Liver (tissue), 9 donors: ENCODE results near the gene NRG4. TPM values are rescaled to one million over a fixed set of nuclear protein-coding genes. Genes with fewer than 3 reads are reported as not detected.

Source experiments
- DNase-seq: peaks from one replicate; pipeline ENCODE4 v3.0.0-alpha.2; 2017; ENCODE audit warnings: low spot score
- H3K27ac ChIP-seq, 2 donors: one replicate each; pipeline ENCODE4 v1.7.0; 2013; ENCODE audit warnings: inconsistent platforms in 2 of 2, low read length in 2 of 2, control low read depth in 1 of 2, low read depth in 1 of 2, mild to moderate bottlenecking in 1 of 2
- H3K27me3 ChIP-seq, 4 donors: one replicate each; pipeline versions ENCODE4 v1.6.1 to v1.7.0; 2013; ENCODE audit warnings: low read length in 3 of 4, inconsistent platforms in 1 of 4, mild to moderate bottlenecking in 1 of 4, moderate library complexity in 1 of 4; ENCODE audit not compliant: control insufficient read depth in 4 of 4, insufficient read depth in 4 of 4
- H3K36me3 ChIP-seq, 4 donors: one replicate each; pipeline versions ENCODE4 v1.6.1 to v1.7.0; 2013; ENCODE audit warnings: low read length in 3 of 4, mild to moderate bottlenecking in 3 of 4, low read depth in 1 of 4, moderate library complexity in 1 of 4; ENCODE audit not compliant: control insufficient read depth in 4 of 4, insufficient read depth in 3 of 4
- H3K4me1 ChIP-seq, 4 donors: one replicate each; pipeline versions ENCODE4 v1.6.1 to v1.7.0; 2013; ENCODE audit warnings: low read length in 3 of 4, mild to moderate bottlenecking in 3 of 4, moderate library complexity in 1 of 4; ENCODE audit not compliant: control insufficient read depth in 4 of 4, insufficient read depth in 4 of 4
- H3K4me3 ChIP-seq, 3 donors: one replicate each; pipeline versions ENCODE4 v1.6.1 to v1.7.0; 2013; ENCODE audit warnings: low read length in 3 of 3, control low read depth in 1 of 3, low read depth in 1 of 3, mild to moderate bottlenecking in 1 of 3
- H3K9ac ChIP-seq, 2 donors: one replicate each; pipeline ENCODE4 v1.7.0; 2013; ENCODE audit warnings: low read length in 2 of 2, mild to moderate bottlenecking in 2 of 2, moderate library complexity in 2 of 2, control low read depth in 1 of 2, low read depth in 1 of 2
- H3K9me3 ChIP-seq, 4 donors: one replicate each; pipeline versions ENCODE4 v1.6.1 to v1.7.0; 2013; ENCODE audit warnings: low read length in 3 of 4; ENCODE audit not compliant: control insufficient read depth in 4 of 4
- ATF3 ChIP-seq: IDR thresholded peaks from 2 replicates; pipeline ENCODE4 v1.6.1; 2016; ENCODE audit warnings: antibody characterized with exemption
- CTCF ChIP-seq: fragments of 150-350 bp; IDR thresholded peaks from 2 replicates; pipeline ENCODE4 v1.5.1; 2017; ENCODE audit warnings: improper control_type of control experiment, low read depth, low read length; ENCODE audit not compliant: missing input control
- FOXA2 ChIP-seq: IDR thresholded peaks from 2 replicates; pipeline ENCODE4 v1.6.1; 2016; ENCODE audit warnings: antibody characterized with exemption
- GABPA ChIP-seq, 2 donors: IDR thresholded peaks in 1 of 2; conservative IDR thresholded peaks in 1 of 2; 2 replicates each; pipeline ENCODE4 v1.6.1; 2016; ENCODE audit warnings: antibody characterized with exemption in 2 of 2, mild to moderate bottlenecking in 1 of 2, moderate library complexity in 1 of 2
- HNF4A ChIP-seq, 2 donors: conservative IDR thresholded peaks; 2 replicates each; pipeline ENCODE4 v1.6.1; 2016; ENCODE audit warnings: antibody characterized with exemption in 2 of 2, mild to moderate bottlenecking in 2 of 2
- HNF4G ChIP-seq: IDR thresholded peaks from 2 replicates; pipeline ENCODE4 v1.6.1; 2016; ENCODE audit warnings: antibody characterized with exemption
- JUND ChIP-seq, 2 donors: IDR thresholded peaks; 2 replicates each; pipeline ENCODE4 v1.6.1; 2016; ENCODE audit warnings: antibody characterized with exemption in 2 of 2
- NR2F2 ChIP-seq: IDR thresholded peaks from 2 replicates; pipeline ENCODE4 v1.6.1; 2016; ENCODE audit warnings: antibody characterized with exemption
- RAD21 ChIP-seq, 2 donors: IDR thresholded peaks; 2 replicates each; pipeline ENCODE4 v1.6.1; 2016; ENCODE audit warnings: antibody characterized with exemption in 2 of 2, mild to moderate bottlenecking in 2 of 2
- REST ChIP-seq: IDR thresholded peaks from 2 replicates; pipeline ENCODE4 v1.6.1; 2016; ENCODE audit warnings: antibody characterized with exemption, mild to moderate bottlenecking
- RXRA ChIP-seq, 2 donors: IDR thresholded peaks; 2 replicates each; pipeline ENCODE4 v1.6.1; 2017 to 2018; ENCODE audit warnings: antibody characterized with exemption in 2 of 2, mild to moderate bottlenecking in 1 of 2
- SP1 ChIP-seq: IDR thresholded peaks from 2 replicates; pipeline ENCODE4 v1.6.1; 2018; ENCODE audit warnings: antibody characterized with exemption, mild to moderate bottlenecking
- TAF1 ChIP-seq: conservative IDR thresholded peaks from 2 replicates; pipeline ENCODE4 v1.6.1; 2016; ENCODE audit warnings: antibody characterized with exemption, mild to moderate bottlenecking
- YY1 ChIP-seq: IDR thresholded peaks from 2 replicates; pipeline ENCODE4 v1.6.1; 2016; ENCODE audit warnings: antibody characterized with exemption, mild to moderate bottlenecking
- ZBTB33 ChIP-seq: IDR thresholded peaks from 2 replicates; pipeline ENCODE4 v1.6.1; 2016; ENCODE audit warnings: antibody characterized with exemption
- WGBS: extraction: QIAGEN DNeasy Blood & Tissue Kit; methylation state at CpG from one replicate; pipeline ENCODE4 v1.1.7; 2013; 5-methylcytosine and 5-hydroxymethylcytosine counted together
- polyA plus RNA-seq, 2 donors: library from polyadenylated mRNA; stranded (reverse) in 1 of 2; unstranded in 1 of 2; fragments of 200-250 nt in 1 of 2; fragments of >200 nt in 1 of 2; fragmentation: Nextera tagmentation in 1 of 2; extraction: Ambion mirVana in 1 of 2; gene quantifications; one replicate each; pipeline versions ENCODE4 v1.2.1 to v1.2.3, GENCODE V29; 2013 to 2015
- total RNA-seq, 2 donors: library from RNA; depleted of rRNA; stranded (reverse); fragments of >200 nt; gene quantifications; one replicate each; pipeline ENCODE4 v1.2.3, GENCODE V29; 2014
- donor health status: healthy.
- donor health status: healthy.
- donor health status: healthy.
- donor health status: healthy.
- donor health status: healthy.

Gene NRG4
- total and polyA plus RNA-seq, 4 donors = 0.51 to 1.3 (median 1.0) TPM; not detected in 1

GRCh38 chr15:75947092-75947491 is 65.1 kb downstream of the NRG4 start:
- no peaks in the 10 kb centered on the region for H3K36me3 ChIP-seq
- no peak overlapping the region for H3K4me3 ChIP-seq
- DNase-seq = no peak
- H3K9ac ChIP-seq = no peak overlapping the region
- H3K27ac ChIP-seq = no peak overlapping the region
- WGBS = 75% methylated on average over 1 of the region's 1 CpG
- H3K27me3 ChIP-seq = no peaks in the 10 kb centered on the region
- H3K9me3 ChIP-seq = no peaks in the 10 kb centered on the region
- H3K4me1 ChIP-seq = no peaks in the 10 kb centered on the region
- TF ChIP-seq JUND (IDR thresholded peaks at IDR 0.05) (no peak), TAF1 (no peak), ATF3 (no peak), GABPA (IDR thresholded peaks at IDR 0.05 in 1 of 2, conservative IDR thresholded peaks at IDR 0.05 in 1 of 2) (no peak), FOXA2 (no peak), HNF4A (conservative IDR thresholded peaks at IDR 0.05) (no peak), RAD21 (IDR thresholded peaks at IDR 0.05) (no peak), RXRA (IDR thresholded peaks at IDR 0.05) (no peak), NR2F2 (no peak), SP1 (no peak), HNF4G (no peak), ZBTB33 (no peak), YY1 (no peak), REST (no peak), CTCF (no peak)

- H3K4me3 ChIP-seq = no peak overlapping the region
- no peaks in the 10 kb centered on the region for H3K27me3 ChIP-seq
- no peaks in the 10 kb centered on the region for H3K4me1 ChIP-seq
- no peak overlapping the region for H3K9ac ChIP-seq
- H3K27ac ChIP-seq = no peak overlapping the region
- no peak for TF ChIP-seq FOXA2
- TF ChIP-seq SP1 = no peak
- TF ChIP-seq HNF4A (conservative IDR thresholded peaks at IDR 0.05) = no peak
- TF ChIP-seq YY1 = no peak
- TF ChIP-seq ZBTB33 = no peak
- TF ChIP-seq GABPA (IDR thresholded peaks at IDR 0.05 in 1 of 2, conservative IDR thresholded peaks at IDR 0.05 in 1 of 2) = no peak
- TF ChIP-seq HNF4G = no peak
- no peak for TF ChIP-seq REST
- H3K36me3 ChIP-seq = no peaks in the 10 kb centered on the region
- no peaks in the 10 kb centered on the region for H3K9me3 ChIP-seq
- no peak for DNase-seq
- 82% methylated on average over 4 of the region's 4 CpGs for WGBS
Measured at GRCh38 chr15:75945953-75946352, 66.3 kb downstream of the NRG4 start.
